Neural cell (in vitro differentiated cells): ENCODE data around the gene CASP12. TPM values are rescaled to one million over a fixed set of nuclear protein-coding genes. Genes with fewer than 3 reads are reported as not detected.

Experiments used
- H2AFZ ChIP-seq: fragments of 200-600, 300-800 bp; sonication (generic), shearing (Covaris generic); 2 replicates; pipeline ENCODE4 v1.6.0; 2014; ENCODE audit warnings: low read depth, mild to moderate bottlenecking, antibody characterized with exemption, low read length, moderate library complexity
- H3F3A ChIP-seq: fragments of 200-600 bp; shearing (Covaris generic); 2 replicates; pipeline ENCODE4 v1.6.1; 2016; ENCODE audit warnings: mild to moderate bottlenecking, moderate library complexity, mixed read lengths, antibody characterized with exemption, low read length; ENCODE audit not compliant: insufficient read depth, poor library complexity, severe bottlenecking
- H3K27ac ChIP-seq: fragments of 200-600, 300-800 bp; sonication (generic), shearing (Covaris generic); 2 replicates; pipeline ENCODE4 v1.5.1; 2014; ENCODE audit warnings: mild to moderate bottlenecking, low read length, moderate library complexity
- H3K27me3 ChIP-seq: fragments of 300-800, 200-600 bp; sonication (generic), shearing (Covaris generic); 2 replicates; pipeline ENCODE4 v1.6.0; 2014; ENCODE audit warnings: mild to moderate bottlenecking, low read depth, low read length, moderate library complexity; ENCODE audit not compliant: insufficient read depth
- H3K36me3 ChIP-seq: fragments of 300-800, 200-600 bp; sonication (generic), shearing (Covaris generic); 2 replicates; pipeline ENCODE4 v1.5.1; 2014; ENCODE audit warnings: mild to moderate bottlenecking, antibody characterized with exemption, low read length, moderate library complexity; ENCODE audit not compliant: insufficient read depth
- H3K4me2 ChIP-seq: fragments of 300-800, 200-600 bp; sonication (generic), shearing (Covaris generic); 2 replicates; pipeline ENCODE4 v1.6.0; 2014; ENCODE audit warnings: mild to moderate bottlenecking, low read length
- H3K4me3 ChIP-seq: fragments of 300-800, 200-600 bp; sonication (generic), shearing (Covaris generic); 2 replicates; pipeline ENCODE4 v1.5.1; 2014; ENCODE audit warnings: mild to moderate bottlenecking, low read length, moderate library complexity
- H3K79me2 ChIP-seq: fragments of 200-600 bp; shearing (Covaris generic); replicated peaks from 2 replicates; pipeline ENCODE4 v1.6.0; 2014; ENCODE audit warnings: mild to moderate bottlenecking, low read length, moderate library complexity; ENCODE audit not compliant: insufficient read depth
- H3K9ac ChIP-seq: fragments of 300-800, 200-600 bp; sonication (generic), shearing (Covaris generic); 2 replicates; pipeline ENCODE4 v1.6.1; 2016; ENCODE audit warnings: mild to moderate bottlenecking, low read length, mixed read lengths
- H3K9me2 ChIP-seq: fragments of 200-600 bp; shearing (Covaris generic); 2 replicates; pipeline ENCODE4 v1.6.1; 2016; ENCODE audit warnings: mild to moderate bottlenecking, low read length, mixed read lengths; ENCODE audit not compliant: insufficient read depth
- H3K9me3 ChIP-seq: fragments of 200-600, 300-800 bp; sonication (generic), shearing (Covaris generic); 2 replicates; pipeline ENCODE4 v1.6.1; 2016; ENCODE audit warnings: mild to moderate bottlenecking, mixed run types, low read length, moderate library complexity, mixed read lengths
- H4K20me1 ChIP-seq: fragments of 200-600 bp; shearing (Covaris generic); 2 replicates; pipeline ENCODE4 v1.6.1; 2016; ENCODE audit warnings: mild to moderate bottlenecking, mixed run types; ENCODE audit not compliant: insufficient read depth
- EP300 ChIP-seq: fragments of 450-650 bp; conservative IDR thresholded peaks from 2 replicates; pipeline ENCODE4 v1.6.1; 2014; ENCODE audit warnings: antibody characterized with exemption, mild to moderate bottlenecking, moderate library complexity; ENCODE audit not compliant: poor library complexity, severe bottlenecking
- EZH2 ChIP-seq: fragments of 200-600, 300-800 bp; shearing (Covaris generic), sonication (generic); IDR thresholded peaks from 2 replicates; pipeline ENCODE4 v1.6.1; 2014; ENCODE audit warnings: antibody characterized with exemption, low read length, borderline replicate concordance, mild to moderate bottlenecking; ENCODE audit not compliant: insufficient read depth, poor library complexity, severe bottlenecking
- MXI1 ChIP-seq: fragments of 450-650 bp; conservative IDR thresholded peaks from 2 replicates; pipeline ENCODE4 v1.6.1; 2014; ENCODE audit warnings: antibody characterized with exemption, mild to moderate bottlenecking; ENCODE audit not compliant: poor library complexity, severe bottlenecking
- POLR2AphosphoS5 ChIP-seq: IDR thresholded peaks from 2 replicates; pipeline ENCODE4 v1.6.1; 2012
- RAD21 ChIP-seq: fragments of 450-650 bp; conservative IDR thresholded peaks from 2 replicates; pipeline ENCODE4 v1.6.1; 2014; ENCODE audit warnings: antibody characterized with exemption, mild to moderate bottlenecking, moderate library complexity
- REST ChIP-seq: IDR thresholded peaks from 2 replicates; pipeline ENCODE4 v1.6.1; 2012; ENCODE audit warnings: borderline replicate concordance
- SMC3 ChIP-seq: fragments of 450-650 bp; conservative IDR thresholded peaks from 2 replicates; pipeline ENCODE4 v1.6.1; 2014; ENCODE audit warnings: antibody characterized with exemption, mild to moderate bottlenecking, moderate library complexity; ENCODE audit not compliant: poor library complexity
- TAF1 ChIP-seq: IDR thresholded peaks from 2 replicates; pipeline ENCODE4 v1.6.1; 2012; ENCODE audit warnings: low read depth
- polyA plus RNA-seq: library from polyadenylated mRNA; depleted of rRNA; stranded (reverse); fragments of >200 nt; gene quantifications from 2 replicates; pipeline ENCODE4 v1.2.3, GENCODE V29; 2014
- TF ChIP-seq, protein P1 (sequence below): fragments of 450-650 bp; IDR thresholded peaks from 2 replicates; pipeline ENCODE4 v1.5.1; 2014; ENCODE audit warnings: antibody characterized with exemption, mild to moderate bottlenecking, moderate library complexity; ENCODE audit not compliant: poor library complexity, severe bottlenecking

Gene CASP12
- polyA plus RNA-seq, 1 donor from 2014 or later: not detected

DNA sequence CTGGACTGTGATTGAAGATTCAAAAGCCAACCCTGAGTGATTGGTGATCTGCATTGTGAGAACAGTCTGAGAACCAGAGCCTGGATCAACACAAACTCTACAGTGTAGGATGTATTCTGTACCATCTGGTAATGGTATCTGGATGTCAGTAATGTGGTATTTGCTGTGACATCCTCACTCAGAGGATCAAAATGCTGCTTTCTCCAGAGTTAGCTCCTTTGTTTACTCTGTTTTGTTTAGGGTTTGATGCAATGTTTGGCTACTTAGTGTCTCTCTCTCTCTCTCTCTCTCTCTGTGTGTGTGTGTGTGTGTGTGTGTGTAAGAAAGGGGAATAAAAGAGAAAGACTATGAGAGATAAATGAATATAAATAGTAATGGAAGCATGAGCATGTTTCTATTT lies 45.8 kb upstream of the CASP12 start:
- H2AFZ ChIP-seq: no peak overlapping the region
- no peaks in the 10 kb centered on the region for H3F3A ChIP-seq
- no peak overlapping the region for H3K4me2 ChIP-seq

DNA sequence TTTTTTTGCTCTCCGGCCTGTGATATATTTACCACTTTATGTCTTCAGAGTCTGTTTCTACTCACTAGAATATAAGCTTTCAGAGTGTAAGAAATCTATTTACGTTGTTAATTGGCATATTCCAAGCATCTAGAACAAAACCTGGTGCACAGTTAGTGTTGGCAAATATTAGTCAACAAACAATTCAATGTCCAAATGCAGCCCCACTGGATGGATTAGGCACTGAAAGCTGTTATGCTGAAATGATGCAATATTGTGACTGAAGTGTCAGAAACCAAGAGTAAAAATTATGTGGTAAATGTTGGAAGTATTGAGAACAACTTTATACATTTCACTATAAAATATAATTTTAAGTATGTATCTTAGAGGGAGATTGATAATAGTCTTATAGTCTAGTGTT lies 45.3 kb upstream of the CASP12 start:
- no peaks in the 10 kb centered on the region for H3K27me3 ChIP-seq
- no peaks in the 10 kb centered on the region for H4K20me1 ChIP-seq
- H3K27ac ChIP-seq: no peak overlapping the region
- H3K4me3 ChIP-seq: no peak overlapping the region
- no peaks in the 10 kb centered on the region for H3F3A ChIP-seq
- no peaks in the 10 kb centered on the region for H3K9me2 ChIP-seq
- no peak overlapping the region for H3K4me2 ChIP-seq
- H3K79me2 ChIP-seq: no peaks in the 10 kb centered on the region
- no peaks in the 10 kb centered on the region for H3K36me3 ChIP-seq
- H2AFZ ChIP-seq: no peak overlapping the region
- H3K9me3 ChIP-seq: no peaks in the 10 kb centered on the region
- no peak overlapping the region for H3K9ac ChIP-seq
- TF ChIP-seq TAF1 (no peak), POLR2AphosphoS5 (no peak), MXI1 (no peak), EZH2 (no peak), REST (no peak), RAD21 (no peak), EP300 (no peak)
- TF ChIP-seq, protein P1, sequence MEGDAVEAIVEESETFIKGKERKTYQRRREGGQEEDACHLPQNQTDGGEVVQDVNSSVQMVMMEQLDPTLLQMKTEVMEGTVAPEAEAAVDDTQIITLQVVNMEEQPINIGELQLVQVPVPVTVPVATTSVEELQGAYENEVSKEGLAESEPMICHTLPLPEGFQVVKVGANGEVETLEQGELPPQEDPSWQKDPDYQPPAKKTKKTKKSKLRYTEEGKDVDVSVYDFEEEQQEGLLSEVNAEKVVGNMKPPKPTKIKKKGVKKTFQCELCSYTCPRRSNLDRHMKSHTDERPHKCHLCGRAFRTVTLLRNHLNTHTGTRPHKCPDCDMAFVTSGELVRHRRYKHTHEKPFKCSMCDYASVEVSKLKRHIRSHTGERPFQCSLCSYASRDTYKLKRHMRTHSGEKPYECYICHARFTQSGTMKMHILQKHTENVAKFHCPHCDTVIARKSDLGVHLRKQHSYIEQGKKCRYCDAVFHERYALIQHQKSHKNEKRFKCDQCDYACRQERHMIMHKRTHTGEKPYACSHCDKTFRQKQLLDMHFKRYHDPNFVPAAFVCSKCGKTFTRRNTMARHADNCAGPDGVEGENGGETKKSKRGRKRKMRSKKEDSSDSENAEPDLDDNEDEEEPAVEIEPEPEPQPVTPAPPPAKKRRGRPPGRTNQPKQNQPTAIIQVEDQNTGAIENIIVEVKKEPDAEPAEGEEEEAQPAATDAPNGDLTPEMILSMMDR: no peak

More for the DNA sequence above, 45.8 kb upstream of the CASP12 start:
- Histone ChIP-seq H3K79me2 (no peaks in the 10 kb centered on the region), H3K36me3 (no peaks in the 10 kb centered on the region), H4K20me1 (no peaks in the 10 kb centered on the region), H3K27me3 (no peaks in the 10 kb centered on the region), H3K9me2 (no peaks in the 10 kb centered on the region), H3K4me3 (no peak overlapping the region), H3K9me3 (no peaks in the 10 kb centered on the region), H3K9ac (no peak overlapping the region), H3K27ac (no peak overlapping the region)
- TF ChIP-seq TAF1: no peak
- TF ChIP-seq, protein P1: no peak
- no peak for TF ChIP-seq RAD21
- TF ChIP-seq MXI1: no peak
- TF ChIP-seq POLR2AphosphoS5: no peak
- TF ChIP-seq EZH2: no peak
- TF ChIP-seq EP300: no peak
- TF ChIP-seq REST: no peak
- no peak for TF ChIP-seq SMC3
